GM12801 (cell line): ENCODE data around the gene ATP5MC2.

Experiments used
- TF ChIP-seq, protein P1 (sequence below): IDR thresholded peaks from one replicate; pipeline ENCODE4 v1.5.1; 2011; ENCODE audit warnings: control low read depth; ENCODE audit not compliant: insufficient read length; ENCODE audit errors: extremely low read depth

Gene ATP5MC2

DNA sequence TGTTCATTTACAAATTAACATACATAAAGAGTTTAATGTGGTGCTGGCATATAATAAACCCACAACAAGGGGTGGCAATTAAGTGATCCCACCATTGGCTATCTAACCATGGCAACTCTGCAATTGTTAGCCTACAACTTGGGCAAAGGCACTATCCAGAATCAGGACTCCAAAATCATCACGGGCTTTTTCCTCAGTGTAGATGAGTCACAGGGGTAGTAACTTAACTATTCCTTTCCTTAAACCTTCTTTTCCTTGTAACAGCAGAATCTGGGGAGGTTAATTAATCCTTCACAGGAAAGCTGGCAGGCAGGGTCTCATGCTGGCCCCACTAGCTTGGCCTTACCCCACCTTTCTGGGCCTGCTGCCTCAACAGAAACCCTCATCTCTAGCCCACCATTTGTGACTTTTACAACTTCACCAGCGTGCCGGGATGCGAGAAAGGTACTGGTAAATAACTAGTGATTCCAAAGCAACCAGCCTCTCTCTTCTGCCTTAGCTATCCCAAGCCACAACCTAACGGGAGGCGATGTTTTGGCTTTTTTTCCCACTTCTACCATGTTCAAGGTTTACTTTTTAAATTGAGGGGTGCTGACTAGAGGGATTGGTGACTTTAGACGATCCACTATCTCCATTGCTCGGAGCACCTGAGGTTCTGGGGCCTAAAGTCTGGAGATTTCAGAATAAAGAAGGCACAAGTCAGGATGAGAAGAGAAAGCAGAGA lies 744 bp downstream of the ATP5MC2 start:
- TF ChIP-seq, protein P1, sequence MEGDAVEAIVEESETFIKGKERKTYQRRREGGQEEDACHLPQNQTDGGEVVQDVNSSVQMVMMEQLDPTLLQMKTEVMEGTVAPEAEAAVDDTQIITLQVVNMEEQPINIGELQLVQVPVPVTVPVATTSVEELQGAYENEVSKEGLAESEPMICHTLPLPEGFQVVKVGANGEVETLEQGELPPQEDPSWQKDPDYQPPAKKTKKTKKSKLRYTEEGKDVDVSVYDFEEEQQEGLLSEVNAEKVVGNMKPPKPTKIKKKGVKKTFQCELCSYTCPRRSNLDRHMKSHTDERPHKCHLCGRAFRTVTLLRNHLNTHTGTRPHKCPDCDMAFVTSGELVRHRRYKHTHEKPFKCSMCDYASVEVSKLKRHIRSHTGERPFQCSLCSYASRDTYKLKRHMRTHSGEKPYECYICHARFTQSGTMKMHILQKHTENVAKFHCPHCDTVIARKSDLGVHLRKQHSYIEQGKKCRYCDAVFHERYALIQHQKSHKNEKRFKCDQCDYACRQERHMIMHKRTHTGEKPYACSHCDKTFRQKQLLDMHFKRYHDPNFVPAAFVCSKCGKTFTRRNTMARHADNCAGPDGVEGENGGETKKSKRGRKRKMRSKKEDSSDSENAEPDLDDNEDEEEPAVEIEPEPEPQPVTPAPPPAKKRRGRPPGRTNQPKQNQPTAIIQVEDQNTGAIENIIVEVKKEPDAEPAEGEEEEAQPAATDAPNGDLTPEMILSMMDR = no peak

DNA sequence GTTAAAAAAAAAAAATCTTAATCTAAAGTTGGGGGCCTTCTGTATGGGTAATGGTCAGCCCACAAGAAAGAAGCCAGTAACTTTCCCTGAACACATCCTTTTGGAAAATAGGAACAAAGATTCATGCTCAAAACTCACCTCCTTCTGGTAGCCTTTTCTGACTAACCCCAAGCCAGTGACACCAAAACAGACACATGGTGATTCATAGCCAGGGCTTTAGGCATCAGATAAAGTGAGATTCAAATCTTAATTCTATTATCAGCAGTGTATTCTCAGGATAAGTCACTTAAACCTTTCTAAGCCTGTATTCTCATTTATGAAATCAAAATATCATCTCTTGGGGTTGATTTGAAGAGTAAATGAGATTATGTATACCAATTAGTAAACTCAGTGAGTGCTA lies 4.9 kb downstream of the ATP5MC2 start:
- TF ChIP-seq, protein P1 = no peak

DNA sequence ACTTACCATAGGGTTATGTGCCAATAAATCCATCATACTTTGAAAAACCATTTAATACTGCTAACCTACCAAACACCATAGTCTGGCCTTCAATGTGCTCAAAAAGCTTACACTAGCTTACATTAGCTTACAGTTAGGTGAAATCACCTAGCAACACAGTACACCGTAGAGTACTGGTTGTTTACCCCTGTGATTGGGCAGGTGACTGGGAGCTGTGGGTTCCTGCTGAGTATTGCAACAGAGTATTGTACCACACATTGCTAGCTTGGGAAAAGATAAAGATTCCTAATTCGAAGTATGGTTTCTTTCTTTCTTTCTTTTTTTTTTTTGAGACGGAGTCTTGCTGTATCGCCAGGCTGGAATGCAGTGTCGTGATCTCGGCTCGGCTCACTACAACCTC lies 5.6 kb downstream of the ATP5MC2 start:
- TF ChIP-seq, protein P1 = no peak

DNA sequence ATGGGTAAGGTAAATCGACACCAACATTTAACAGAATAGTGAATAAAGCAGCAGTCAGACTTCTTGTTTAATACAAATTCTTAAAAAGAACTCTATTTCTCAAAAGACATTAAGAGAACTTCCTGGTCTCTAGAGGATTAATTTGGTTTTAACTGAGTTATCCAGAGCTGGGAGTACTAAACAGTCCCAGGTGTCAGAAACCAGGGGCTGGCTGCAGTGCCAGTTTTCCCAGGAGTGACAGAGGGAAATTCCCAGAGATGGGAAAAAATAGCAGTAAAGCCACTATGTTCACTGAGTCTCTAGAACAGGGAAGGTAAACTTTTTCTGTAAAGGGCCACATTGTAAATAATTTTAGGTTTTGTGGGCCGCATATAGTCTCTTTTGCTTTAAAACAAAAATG lies 8.8 kb downstream of the ATP5MC2 start:
- TF ChIP-seq, protein P1 = no peak

DNA sequence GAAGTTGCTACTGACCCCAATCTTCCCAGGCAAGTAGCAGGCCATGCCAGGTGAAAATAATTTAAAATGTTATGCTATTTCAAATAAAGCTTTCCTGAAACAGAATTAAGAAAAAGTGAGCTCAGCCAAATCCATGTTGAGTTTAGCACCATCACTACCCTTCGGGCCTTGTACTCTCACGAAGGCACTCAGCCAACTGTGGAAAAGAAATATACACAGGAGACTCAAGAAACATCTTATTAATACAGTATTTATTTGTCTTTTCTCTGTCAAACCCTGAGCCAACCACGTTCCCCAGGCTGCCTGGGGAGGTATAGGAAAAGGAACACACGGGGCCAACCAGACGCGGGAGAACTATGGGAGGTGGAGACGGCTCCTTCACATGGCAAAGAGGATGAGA lies 10.9 kb downstream of the ATP5MC2 start:
- TF ChIP-seq, protein P1 = no peak

DNA sequence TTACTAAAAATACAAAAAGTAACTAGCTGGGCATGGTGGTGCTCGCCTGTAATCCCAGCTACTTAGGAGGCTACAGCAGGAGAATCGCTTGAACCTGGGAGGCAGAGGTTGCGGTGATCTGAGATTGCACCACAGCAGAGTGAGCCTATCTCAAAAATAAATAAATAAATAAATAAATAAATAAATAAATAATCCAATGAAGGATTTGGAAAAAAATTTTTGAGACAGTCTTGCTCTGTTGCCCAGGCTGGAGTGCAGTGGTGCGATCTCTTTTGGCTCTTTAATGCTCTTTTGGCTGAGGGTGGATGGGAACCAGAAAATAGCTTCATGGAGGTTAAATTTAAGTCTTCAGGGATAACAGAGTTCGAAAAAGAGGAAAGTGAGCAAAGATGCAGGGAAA lies 11.7 kb downstream of the ATP5MC2 start:
- TF ChIP-seq, protein P1 = no peak

DNA sequence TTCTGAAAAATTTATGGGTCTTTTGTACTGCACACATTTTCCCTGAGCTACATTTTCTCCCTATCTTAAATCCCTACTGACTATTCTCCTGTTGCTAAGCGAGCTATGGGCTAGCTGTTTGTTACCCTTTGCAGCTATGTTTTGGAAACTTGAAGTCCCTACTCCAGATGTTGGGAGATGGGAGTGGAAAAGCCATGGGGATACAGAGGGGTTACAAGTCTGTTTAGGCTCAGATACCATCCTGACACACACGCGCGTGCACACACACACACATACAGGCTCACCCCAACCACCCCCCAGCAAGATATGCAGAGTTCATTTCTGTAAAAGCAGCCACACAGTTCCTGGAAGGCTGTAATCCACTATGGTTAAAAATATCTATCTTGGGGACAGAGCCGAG lies 15.8 kb downstream of the ATP5MC2 start:
- TF ChIP-seq, protein P1 = no peak
